Central memory CD8-positive, alpha-beta T cell (primary cell): ENCODE data around the gene RGS6.

Experiments used
- ATAC-seq: fragments of 150-1000 bp; cut with Tn5 transposase; replicated peaks from 2 replicates; pipeline ENCODE4 v1.10.0; 2022; ENCODE audit warnings: mild to moderate bottlenecking, moderate FRiP score, moderate number of reproducible peaks; ENCODE audit not compliant: poor library complexity, severe bottlenecking; ENCODE audit errors: extremely low read depth
- DNase-seq, 2 donors: peaks; one replicate each; pipeline ENCODE4 v3.0.0; 2021; ENCODE audit warnings: low spot score in 2 of 2
- H3K27ac Mint-ChIP-seq: one replicate; pipeline ENCODE4 v1.8.0; 2022; ENCODE audit warnings: low read depth, mild to moderate bottlenecking, moderate library complexity, mixed read lengths
- H3K27me3 Mint-ChIP-seq: one replicate; pipeline ENCODE4 v1.8.0; 2022; ENCODE audit warnings: mixed read lengths
- H3K36me3 Mint-ChIP-seq: one replicate; pipeline ENCODE4 v1.8.0; 2022; ENCODE audit warnings: mild to moderate bottlenecking, moderate library complexity, mixed read lengths; ENCODE audit not compliant: insufficient read depth
- H3K4me1 Mint-ChIP-seq: one replicate; pipeline ENCODE4 v1.8.0; 2022; ENCODE audit warnings: mixed read lengths
- H3K4me3 Mint-ChIP-seq: one replicate; pipeline ENCODE4 v1.8.0; 2022; ENCODE audit warnings: mild to moderate bottlenecking, moderate library complexity, mixed read lengths
- H3K9me3 Mint-ChIP-seq: one replicate; pipeline ENCODE4 v1.8.0; 2022; ENCODE audit warnings: mixed read lengths

RGS6 gene

DNA sequence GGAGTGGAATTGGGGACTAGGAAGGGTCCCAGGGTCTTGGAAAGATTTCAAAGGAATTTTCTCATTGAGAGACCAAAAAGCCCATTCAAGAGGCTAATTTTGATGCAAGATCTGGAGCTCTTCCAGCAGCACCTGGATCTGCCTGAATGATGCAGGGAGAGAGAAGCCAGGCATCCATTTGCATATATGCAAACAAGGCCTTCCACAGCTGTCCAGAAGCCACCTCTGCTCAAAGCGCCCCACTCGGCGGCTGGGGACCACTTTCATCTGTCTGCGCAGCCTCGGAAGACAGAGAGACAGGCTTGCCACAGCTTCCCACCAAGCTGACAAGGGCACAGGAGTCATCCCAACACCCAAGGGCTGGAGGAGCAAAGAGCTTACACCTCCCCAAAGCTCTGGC, 666.1 kb downstream of the RGS6 start:
- no peak for ATAC-seq
- Mint-ChIP-seq H3K4me1 (peaks cover 35% of the 10 kb centered on the region), H3K9me3 (no peaks in the 10 kb centered on the region), H3K4me3 (no peak overlapping the region), H3K27me3 (peaks cover 56% of the 10 kb centered on the region), H3K27ac (no peak overlapping the region), H3K36me3 (peaks cover 4% of the 10 kb centered on the region)
- no peak for DNase-seq

DNA sequence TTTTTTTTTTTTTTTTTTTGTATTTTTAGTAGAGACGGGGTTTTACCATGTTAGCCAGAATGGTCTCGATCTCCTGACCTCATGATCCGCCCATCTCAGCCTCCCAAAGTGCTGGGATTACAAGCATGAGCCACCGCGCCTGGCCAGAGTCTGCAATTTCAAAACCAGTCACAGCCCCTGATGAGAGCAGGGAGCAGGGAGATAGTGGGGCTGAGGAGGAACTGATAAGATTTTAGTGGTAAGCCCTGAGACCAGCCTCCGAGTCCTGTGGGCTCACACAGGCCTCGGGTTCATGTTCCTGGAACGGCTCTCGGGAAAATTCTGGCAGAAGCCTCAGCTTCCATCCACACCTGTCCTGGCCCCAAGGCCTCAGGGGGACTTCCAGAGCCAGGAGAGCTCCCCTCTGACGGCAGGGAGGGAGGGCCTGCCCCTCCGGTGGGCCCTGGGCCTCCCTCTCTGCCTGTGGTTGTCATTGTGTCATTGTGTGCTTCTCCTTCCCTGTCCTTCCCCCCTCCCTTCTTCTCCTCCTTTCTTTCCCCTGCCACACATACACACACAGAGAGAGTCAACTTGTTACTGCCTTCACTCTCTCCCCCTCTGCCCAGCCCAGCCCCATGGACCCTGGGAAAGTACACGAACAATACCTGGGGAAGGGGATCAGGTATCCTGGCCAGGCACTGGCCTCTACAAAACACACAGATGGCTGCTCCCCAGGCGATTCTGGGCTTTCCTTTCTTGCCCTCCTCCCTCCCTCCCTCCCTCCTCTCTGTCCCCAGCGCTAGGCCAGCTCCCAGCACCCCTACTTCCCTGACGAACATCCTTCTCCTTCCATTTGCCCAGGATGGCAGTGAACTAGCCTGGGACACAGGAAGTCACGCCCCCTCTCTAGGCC, 667.6 kb downstream of the RGS6 start:
- DNase-seq (no peak), ATAC-seq (no peak)
- Mint-ChIP-seq H3K36me3 (peaks cover 4% of the 10 kb centered on the region), H3K27ac (no peak overlapping the region), H3K4me1 (peaks cover 22% of the 10 kb centered on the region), H3K9me3 (no peaks in the 10 kb centered on the region), H3K27me3 (peaks cover 72% of the 10 kb centered on the region), H3K4me3 (no peak overlapping the region)

DNA sequence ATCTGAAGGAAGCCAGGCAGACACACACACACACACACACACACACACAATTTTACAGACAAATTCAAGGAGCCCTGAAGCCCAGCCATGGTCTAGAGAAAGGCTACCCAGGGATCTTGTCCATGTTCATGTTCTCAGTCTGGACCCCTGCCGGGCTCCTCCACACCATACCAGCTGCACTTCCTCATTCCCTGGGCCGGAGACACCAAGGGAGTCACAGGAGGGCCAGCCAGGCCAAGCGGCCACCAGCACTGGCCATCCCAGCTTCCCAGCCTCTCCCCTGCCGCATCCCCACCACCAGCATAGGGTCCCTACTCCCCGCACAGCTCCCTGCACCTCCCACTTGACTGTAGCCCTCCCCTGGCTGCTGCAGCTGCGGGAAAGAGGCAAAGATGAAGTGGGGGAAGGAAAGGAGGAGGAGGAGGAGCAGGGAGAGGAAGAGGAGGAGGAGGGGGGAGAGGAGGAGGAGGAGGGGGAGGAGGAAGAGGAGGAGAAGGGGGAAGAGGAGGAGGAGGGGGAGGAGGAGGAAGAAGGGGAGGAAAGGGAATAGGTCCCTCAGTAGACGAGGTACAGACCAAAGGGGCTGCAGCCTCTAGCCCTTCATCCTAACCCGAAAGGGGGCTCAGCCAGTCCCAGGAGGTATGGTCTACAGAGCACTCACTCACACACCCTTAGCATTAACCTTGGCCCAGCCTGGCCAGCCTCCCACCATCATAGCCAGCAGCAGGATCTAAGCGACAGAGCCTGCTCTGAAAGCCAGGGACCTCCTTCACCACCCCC, 668.5 kb downstream of the RGS6 start:
- no peak for DNase-seq
- H3K9me3 Mint-ChIP-seq: no peaks in the 10 kb centered on the region
- peaks cover 72% of the 10 kb centered on the region for H3K27me3 Mint-ChIP-seq

DNA sequence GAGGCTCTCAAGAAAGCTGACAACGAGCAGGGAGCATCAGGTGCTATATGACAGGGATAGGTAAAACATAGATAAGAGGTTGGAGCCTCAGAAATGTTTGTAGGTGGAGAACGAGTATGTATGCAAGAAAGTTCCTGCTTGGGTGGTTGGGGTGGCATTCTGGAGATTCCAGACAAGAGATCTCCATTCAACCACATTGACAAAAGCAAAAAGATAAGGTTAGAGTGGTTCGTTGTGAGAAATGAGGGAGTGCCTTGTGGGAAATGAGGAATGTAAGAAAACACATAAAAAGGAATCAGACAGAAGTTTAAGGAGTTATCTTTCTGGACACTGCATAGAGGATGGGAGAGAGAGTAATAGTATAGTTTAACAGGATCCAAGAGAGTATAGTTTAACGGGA, 671.4 kb downstream of the RGS6 start:
- H3K27ac Mint-ChIP-seq: no peak overlapping the region
- DNase-seq (no peak), ATAC-seq (no peak)
- H3K27me3 Mint-ChIP-seq: peaks cover 61% of the 10 kb centered on the region
- peaks cover 1% of the 10 kb centered on the region for H3K36me3 Mint-ChIP-seq
- no peak overlapping the region for H3K4me3 Mint-ChIP-seq
- H3K9me3 Mint-ChIP-seq: no peaks in the 10 kb centered on the region
- peaks cover 6% of the 10 kb centered on the region for H3K4me1 Mint-ChIP-seq

More for the DNA sequence above, 668.5 kb downstream of the RGS6 start:
- Mint-ChIP-seq H3K4me3 (no peak overlapping the region), H3K4me1 (peaks cover 13% of the 10 kb centered on the region), H3K27ac (no peak overlapping the region), H3K36me3 (peaks cover 4% of the 10 kb centered on the region)
- ATAC-seq: no peak

DNA sequence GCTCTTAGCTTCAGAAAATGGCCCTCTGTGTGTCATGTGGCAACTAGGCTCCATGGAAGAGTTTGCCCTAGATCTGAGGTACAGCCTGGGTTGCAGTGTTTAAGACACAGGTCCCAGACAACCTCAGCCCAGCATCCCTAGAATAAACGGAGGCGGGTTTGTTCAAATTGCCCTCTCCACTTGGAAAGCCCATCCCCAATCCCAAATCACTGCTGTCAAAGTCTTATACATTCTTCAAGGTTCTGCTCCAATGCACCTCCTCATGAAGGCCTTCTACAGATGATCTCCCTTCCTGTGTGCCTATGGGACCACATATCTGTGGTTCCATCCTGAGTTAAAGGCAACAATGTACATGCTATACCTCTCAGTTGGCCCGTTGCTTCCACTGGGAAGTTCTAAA, 671.9 kb downstream of the RGS6 start:
- peaks cover 1% of the 10 kb centered on the region for H3K36me3 Mint-ChIP-seq
- H3K27me3 Mint-ChIP-seq: peaks cover 66% of the 10 kb centered on the region
- H3K4me1 Mint-ChIP-seq: peaks cover 6% of the 10 kb centered on the region
- no peaks in the 10 kb centered on the region for H3K9me3 Mint-ChIP-seq
- no peak for DNase-seq
- H3K27ac Mint-ChIP-seq: no peak overlapping the region
- H3K4me3 Mint-ChIP-seq: no peak overlapping the region
- ATAC-seq: no peak

DNA sequence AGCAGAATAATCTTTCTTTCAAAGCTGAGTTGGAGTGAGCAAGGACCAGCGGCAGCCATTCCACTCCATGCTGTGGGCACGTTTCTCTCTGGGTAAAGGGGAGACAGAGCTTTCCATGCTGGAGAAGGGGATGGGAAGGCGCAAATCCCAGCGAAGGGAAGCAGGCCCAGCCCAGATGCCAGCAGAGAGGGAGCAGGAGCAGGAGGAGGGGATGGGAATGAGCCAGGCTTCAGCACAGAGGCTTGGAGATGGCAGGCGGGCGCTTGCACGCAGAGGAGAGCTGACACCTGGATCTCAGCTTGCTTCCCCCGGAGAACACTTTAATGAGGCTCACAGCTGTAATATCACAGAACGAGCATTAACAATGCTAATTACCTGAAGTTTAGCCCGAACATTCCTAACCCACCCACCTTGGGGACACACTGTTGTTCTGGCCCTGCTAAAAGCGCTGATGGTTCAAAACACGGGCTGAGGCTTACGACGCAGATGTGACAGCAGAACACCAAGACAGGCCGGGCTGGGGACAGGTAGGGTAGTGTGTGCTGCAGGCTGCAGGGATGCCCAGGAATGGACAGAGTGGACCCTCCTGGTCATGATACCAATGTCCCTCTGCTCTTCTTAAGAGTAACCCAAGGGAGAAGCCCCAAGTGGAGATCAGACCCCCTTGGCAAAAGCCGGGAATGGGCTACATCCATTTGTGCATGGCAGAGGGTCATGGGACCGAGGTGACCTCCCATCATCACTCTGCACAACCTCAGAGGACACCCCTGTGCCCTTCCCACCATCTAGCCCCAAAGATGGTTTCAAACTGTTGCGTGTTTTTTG, 673.1 kb downstream of the RGS6 start:
- peaks cover 4% of the 10 kb centered on the region for H3K4me1 Mint-ChIP-seq
- peaks cover 68% of the 10 kb centered on the region for H3K27me3 Mint-ChIP-seq
- no peak for DNase-seq
- H3K4me3 Mint-ChIP-seq: no peak overlapping the region
- H3K36me3 Mint-ChIP-seq: peaks cover under 1% of the 10 kb centered on the region
- no peak overlapping the region for H3K27ac Mint-ChIP-seq
- H3K9me3 Mint-ChIP-seq: no peaks in the 10 kb centered on the region
- no peak for ATAC-seq

DNA sequence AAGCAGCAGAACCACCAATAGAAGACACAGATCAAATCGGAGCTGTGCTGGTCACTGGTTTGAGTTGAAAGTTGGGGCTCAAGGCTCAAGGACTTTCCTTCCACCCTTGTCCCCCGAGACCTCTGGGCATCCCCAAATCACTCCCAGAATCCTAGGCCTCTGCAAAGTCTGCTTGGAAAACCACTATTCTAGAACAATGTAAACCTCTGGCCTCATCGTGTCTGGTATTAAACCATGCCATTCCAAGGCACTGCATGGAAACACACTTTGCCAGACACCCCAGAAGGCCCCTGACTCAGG, 673.6 kb downstream of the RGS6 start:
- Mint-ChIP-seq H3K4me1 (no peaks in the 10 kb centered on the region), H3K9me3 (no peaks in the 10 kb centered on the region), H3K4me3 (no peak overlapping the region), H3K27me3 (peaks cover 63% of the 10 kb centered on the region), H3K27ac (no peak overlapping the region), H3K36me3 (no peaks in the 10 kb centered on the region)
- no peak for ATAC-seq
- DNase-seq: no peak

DNA sequence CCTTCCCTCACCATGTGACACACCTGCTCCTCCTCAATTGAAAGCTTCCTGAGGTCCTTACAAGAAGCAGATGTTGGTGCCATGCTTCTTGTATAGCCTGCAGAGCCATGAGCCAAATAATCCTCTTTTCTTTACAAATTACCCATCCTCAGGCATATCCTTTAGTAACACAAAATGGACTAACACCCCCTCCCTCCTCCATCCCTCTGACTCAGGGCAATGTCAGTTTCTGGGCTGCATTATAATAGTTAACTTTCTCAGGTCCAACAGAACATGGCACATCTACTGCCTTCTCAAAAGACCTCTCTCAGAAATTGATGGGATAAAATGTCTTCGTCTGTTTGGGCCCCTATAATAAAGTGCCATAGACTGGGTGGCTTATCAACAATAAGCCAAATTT, 674.6 kb downstream of the RGS6 start:
- no peak for ATAC-seq

DNA sequence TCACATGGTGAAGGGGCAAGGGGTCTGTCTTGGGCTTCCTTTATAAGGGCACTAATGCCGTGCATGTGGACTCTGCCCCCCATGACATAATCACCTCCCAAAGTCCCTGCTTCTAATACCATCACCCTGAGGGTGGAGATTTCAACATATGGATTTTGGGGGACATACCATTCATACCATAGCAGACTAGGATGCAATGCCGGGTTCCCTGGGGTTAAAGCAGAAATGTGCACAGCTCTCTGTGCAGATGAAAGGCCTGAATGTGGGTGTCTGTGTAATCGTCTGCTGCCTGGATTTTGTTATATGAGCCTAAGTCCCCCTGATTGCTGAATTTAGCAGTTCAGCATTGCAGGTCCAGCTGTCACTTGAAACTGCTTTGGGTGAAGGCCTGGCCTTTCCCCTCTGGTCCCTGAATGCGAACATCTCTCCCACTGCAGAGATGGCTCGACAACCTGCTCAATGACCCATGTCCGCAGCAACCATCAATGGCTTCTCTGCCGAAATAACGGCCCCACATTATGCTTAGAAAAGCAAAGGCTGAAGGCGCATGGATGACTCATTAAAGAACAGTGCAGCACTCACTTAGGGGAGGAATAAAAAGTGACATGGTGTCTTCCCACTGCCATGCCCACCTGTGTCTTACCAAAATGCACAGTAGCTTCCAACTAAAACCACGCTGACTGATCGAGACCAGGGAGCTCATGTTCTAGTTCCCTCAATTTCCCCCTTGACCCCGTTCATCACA, 675.3 kb downstream of the RGS6 start:
- Mint-ChIP-seq H3K4me3 (no peak overlapping the region), H3K36me3 (no peaks in the 10 kb centered on the region), H3K9me3 (no peaks in the 10 kb centered on the region), H3K4me1 (no peaks in the 10 kb centered on the region), H3K27me3 (peaks cover 62% of the 10 kb centered on the region), H3K27ac (no peak overlapping the region)
- no peak for ATAC-seq
- DNase-seq: no peak

More for the DNA sequence above, 674.6 kb downstream of the RGS6 start:
- no peaks in the 10 kb centered on the region for H3K36me3 Mint-ChIP-seq
- H3K27me3 Mint-ChIP-seq: peaks cover 60% of the 10 kb centered on the region
- H3K4me3 Mint-ChIP-seq: no peak overlapping the region
- DNase-seq: no peak
- H3K27ac Mint-ChIP-seq: no peak overlapping the region
- H3K9me3 Mint-ChIP-seq: no peaks in the 10 kb centered on the region
- H3K4me1 Mint-ChIP-seq: no peaks in the 10 kb centered on the region

DNA sequence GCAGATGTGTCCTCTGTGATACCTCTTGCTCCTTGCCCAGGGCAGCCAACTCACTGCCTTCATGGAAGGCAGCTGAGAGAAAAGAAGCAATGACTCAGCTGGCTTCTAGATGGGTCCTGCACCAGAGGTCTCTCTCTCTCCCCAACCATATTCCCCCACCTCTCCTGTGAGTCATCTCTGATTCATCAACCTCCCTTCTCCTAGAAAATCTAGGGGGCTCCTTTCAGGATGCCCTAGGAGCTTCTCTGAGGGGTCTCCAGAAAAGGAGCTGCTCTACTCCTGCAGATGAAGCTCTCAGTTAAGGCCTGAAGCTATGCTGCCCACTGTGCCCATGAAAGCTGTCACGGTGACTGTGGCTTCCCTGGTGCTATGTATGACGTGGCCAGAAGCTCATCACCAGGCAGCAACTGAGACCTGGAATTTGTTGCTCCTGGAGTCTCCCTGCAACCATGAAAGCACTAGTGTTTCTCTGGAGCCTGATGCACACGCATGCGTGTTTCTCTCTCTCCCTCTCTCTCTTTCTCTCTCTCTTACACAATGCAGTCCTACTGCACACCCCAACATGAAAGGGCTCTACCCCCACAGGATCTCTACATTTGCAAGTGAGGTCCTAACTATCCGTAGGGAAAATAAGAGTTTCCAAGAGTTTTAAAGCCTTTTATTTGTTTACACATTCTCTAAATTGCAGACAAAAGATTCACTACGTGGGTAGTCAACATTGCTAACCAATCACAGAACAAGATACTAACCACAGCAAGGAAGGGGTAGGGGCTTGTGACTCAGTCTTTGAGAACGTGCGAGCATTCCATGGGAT, 676.4 kb downstream of the RGS6 start:
- Mint-ChIP-seq H3K27me3 (peaks cover 62% of the 10 kb centered on the region), H3K9me3 (no peaks in the 10 kb centered on the region), H3K4me3 (no peak overlapping the region), H3K4me1 (no peaks in the 10 kb centered on the region), H3K27ac (no peak overlapping the region), H3K36me3 (no peaks in the 10 kb centered on the region)
- ATAC-seq: no peak
- no peak for DNase-seq

DNA sequence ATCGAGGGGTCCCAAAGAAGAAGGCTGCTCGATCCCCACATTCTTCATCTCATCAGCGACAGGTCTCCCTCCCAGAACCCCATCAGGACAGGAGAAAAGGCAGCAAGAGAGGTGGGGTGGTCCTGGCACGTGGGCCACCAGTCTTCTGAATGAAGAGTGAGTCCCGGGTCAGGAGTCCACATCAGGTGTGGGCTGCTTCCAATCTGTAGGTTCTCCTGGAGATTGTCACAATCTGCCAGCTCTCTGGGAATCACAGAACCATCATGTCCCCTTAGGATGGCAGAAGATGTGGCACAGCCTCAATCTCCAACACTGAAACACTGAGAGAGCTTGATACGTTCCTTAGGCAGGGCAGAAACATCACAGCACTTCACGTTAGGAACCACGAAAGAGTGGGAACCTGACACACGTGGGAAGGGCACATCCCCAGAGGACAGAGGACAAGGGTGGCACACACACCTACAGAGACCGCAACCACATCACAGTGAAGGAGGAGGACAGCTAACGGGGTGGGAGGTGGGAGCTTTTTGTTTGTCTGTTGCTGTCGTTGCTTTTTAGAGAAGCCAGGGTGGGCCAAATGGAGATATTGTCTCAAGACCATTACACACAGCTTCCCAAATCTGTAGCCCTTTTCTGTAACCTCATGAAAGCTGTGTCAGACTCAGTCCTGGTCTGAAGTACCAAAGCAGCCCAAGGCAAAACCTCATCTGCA, 677.1 kb downstream of the RGS6 start:
- no peaks in the 10 kb centered on the region for H3K4me1 Mint-ChIP-seq
- no peaks in the 10 kb centered on the region for H3K9me3 Mint-ChIP-seq
- no peak overlapping the region for H3K27ac Mint-ChIP-seq
- no peaks in the 10 kb centered on the region for H3K36me3 Mint-ChIP-seq
- H3K27me3 Mint-ChIP-seq: peaks cover 62% of the 10 kb centered on the region
- ATAC-seq (no peak), DNase-seq (no peak)
- H3K4me3 Mint-ChIP-seq: no peak overlapping the region
